Cardiac fibroblast (primary cell): ENCODE data around the gene CENPN.
A peak's percentile ranks its signal among the peaks of the same experiment; 100 is the strongest.

ENCODE experiments used
- DNase-seq, 2 donors: peaks; one replicate each; pipeline versions ENCODE4 v3.0.0 to v3.0.0-alpha.2; 2010; ENCODE audit warnings: low read depth in 2 of 2
- H3K4me3 ChIP-seq, 2 donors: replicated peaks in 1 of 2; 1 replicate in 1 of 2; 2 replicates in 1 of 2; pipeline ENCODE4 v1.5.1; 2011; ENCODE audit warnings: low read depth in 2 of 2, low read length in 2 of 2, mild to moderate bottlenecking in 2 of 2, moderate library complexity in 1 of 2
- TF ChIP-seq, protein P1 (sequence below): IDR thresholded peaks from one replicate; pipeline ENCODE4 v1.5.1; 2011; ENCODE audit warnings: low read depth, mild to moderate bottlenecking, low read length, inconsistent platforms

Gene CENPN, protein sequence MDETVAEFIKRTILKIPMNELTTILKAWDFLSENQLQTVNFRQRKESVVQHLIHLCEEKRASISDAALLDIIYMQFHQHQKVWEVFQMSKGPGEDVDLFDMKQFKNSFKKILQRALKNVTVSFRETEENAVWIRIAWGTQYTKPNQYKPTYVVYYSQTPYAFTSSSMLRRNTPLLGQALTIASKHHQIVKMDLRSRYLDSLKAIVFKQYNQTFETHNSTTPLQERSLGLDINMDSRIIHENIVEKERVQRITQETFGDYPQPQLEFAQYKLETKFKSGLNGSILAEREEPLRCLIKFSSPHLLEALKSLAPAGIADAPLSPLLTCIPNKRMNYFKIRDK

DNA sequence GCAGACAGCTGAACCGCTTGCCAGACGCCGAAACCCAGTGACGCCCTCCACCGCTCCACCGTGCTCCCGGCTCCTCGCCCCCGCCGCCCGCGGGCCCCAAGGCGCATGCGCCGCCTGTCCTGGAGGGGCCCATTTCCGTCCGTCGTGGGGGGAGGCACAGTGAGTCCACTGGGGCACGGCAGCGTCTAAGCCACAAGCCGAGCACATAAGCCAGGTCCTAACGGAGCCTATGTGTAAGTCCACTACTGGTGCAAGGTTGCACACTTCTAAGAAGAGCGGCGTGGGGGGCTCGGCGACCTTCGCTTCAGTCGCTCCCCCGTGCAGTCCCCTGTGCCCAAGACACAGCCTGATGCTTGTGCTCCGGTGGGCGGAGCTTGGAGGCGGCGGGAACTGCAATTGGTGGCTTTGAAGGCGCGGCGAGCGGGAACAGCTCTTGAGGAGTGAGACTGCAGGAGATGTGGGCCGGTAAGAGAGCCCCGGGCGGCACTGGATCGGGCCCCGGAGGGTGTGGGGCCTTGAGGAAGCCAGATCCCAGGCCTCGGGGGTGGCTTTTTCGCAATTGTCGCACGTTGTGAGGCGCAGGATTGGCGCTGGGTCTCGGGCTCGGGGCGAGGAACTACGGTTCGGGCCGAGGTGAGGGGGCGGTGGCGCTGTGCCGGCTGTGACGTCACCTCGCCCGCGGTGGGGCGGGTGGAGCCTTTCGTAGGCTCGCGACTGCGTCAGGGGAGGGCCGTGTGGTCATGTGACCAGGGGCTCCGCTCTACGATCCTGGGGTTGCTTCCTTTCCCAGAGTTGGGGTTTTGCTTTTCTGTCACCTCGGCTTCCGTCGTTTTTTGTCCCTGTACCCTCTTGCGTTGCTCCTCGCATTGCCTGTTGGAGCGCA is at the start of gene CENPN, which contains the start of gene CMC2:
Gene CENPN (plus strand): TSS at position 402 of the 883 bp plus-strand sequence. CDS start 4,726 bp downstream, outside the sequence.
Gene CMC2 (minus strand): TSS at position 73 of the 883 bp plus-strand sequence. CDS start 9,491 bp downstream, outside the sequence.
- TF ChIP-seq, protein P1, sequence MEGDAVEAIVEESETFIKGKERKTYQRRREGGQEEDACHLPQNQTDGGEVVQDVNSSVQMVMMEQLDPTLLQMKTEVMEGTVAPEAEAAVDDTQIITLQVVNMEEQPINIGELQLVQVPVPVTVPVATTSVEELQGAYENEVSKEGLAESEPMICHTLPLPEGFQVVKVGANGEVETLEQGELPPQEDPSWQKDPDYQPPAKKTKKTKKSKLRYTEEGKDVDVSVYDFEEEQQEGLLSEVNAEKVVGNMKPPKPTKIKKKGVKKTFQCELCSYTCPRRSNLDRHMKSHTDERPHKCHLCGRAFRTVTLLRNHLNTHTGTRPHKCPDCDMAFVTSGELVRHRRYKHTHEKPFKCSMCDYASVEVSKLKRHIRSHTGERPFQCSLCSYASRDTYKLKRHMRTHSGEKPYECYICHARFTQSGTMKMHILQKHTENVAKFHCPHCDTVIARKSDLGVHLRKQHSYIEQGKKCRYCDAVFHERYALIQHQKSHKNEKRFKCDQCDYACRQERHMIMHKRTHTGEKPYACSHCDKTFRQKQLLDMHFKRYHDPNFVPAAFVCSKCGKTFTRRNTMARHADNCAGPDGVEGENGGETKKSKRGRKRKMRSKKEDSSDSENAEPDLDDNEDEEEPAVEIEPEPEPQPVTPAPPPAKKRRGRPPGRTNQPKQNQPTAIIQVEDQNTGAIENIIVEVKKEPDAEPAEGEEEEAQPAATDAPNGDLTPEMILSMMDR: peak; percentile 21
- H3K4me3 ChIP-seq: peak within 1 kb of the TSS; percentile 91 to 98
- peak; percentile 100 for DNase-seq

DNA sequence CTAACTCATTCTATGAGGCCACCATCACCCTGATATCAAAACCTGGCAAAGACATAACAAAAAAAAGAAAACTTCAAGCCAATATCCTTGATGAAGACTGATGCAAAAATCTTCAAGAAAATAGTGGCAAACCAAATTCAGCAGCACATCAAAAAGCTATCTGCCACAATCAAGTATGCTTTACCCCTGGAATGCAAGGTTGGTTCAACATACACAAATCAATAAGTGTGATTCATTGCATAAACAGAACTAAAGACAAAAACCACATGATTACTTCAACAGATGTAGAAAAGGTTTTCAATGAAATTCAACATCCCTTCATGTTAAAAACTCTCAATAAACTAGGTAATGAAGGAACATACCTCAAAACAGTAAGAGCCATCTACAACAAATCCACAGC is 48.7 kb upstream of the CENPN start:
- TF ChIP-seq, protein P1: no peak
- no peak overlapping the region for H3K4me3 ChIP-seq
- DNase-seq: no peak

DNA sequence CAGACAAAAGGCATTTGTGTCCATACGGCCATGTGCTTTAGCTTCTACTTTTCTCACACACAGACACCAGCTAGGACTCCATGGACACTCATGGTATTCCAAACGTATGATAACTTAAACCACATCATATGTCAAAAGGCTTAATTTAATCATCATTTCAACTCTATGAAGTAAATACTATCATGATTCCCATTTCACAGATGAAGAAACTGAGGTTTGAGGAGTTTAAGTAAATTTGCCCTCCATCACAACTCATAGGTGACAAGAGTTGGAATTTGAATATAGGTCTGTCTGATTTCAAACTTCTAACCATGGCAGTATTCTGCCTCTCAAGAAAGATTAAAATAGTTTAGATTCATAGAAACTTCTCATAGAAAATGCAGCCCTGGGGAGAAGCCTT is 44.1 kb upstream of the CENPN start:
- TF ChIP-seq, protein P1: no peak
- H3K4me3 ChIP-seq: no peak overlapping the region

GRCh38 chr16:80964351-80964750 is 42.7 kb upstream of the CENPN start:
- H3K4me3 ChIP-seq: no peak overlapping the region
- TF ChIP-seq, protein P1: no peak
- no peak for DNase-seq

More for the DNA sequence above, 44.1 kb upstream of the CENPN start:
- no peak for DNase-seq

DNA sequence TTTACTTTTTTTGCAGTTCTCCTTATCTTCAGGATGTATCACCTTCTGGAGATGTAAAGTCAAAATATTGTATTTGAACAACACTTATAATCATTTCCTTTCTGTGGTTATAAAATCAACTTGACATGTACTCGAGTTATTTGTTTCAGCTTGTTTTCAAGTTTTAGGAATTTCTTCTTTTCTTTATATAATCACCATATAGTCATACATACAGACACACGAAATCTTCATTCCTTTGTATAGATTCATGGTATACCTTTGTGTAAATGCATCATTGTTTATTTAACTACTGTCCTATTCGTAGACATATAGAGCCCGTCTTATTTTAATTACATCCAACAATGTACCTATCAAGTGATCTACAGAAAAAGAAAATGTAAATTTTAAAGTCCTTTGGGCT is 40.4 kb upstream of the CENPN start:
- DNase-seq: no peak
- TF ChIP-seq, protein P1: no peak

DNA sequence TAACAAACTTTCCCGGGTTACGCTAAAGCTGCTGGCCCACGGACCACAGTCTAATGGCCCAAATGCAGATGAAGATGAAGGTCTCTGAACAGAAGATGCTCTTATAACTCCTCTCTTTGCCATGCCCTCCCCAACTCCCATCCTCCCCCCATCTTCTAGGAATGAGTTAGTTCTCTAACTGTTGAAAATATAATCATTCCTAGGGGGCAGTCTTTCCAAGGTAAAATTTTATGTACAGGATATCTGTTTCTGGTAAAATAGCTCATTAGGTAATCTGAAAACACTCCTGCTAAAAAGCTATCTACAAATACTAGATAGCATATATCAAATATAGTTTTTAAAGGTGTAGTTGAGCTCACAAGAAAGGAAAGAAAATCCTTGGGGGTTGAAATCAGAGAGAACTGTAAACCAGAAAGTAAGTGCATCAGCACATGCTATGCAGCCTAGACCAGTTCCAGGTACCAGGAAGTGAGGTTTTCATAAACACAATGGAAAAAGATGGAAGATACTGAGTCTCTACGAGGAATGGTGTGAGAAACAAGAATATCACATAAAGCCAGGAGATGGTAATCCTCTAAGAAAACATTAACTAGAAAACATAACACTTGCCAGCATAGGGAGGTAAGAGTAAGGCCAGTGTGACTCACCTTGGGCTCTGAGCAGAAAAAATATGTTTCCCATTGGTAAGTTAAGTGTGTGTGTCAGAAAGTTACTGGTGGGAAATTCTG is 38.5 kb upstream of the CENPN start:
- TF ChIP-seq, protein P1: no peak
- no peak overlapping the region for H3K4me3 ChIP-seq
- peak in 1 of 2 donors; percentile 71 for DNase-seq

More for the DNA sequence above, 40.4 kb upstream of the CENPN start:
- H3K4me3 ChIP-seq: no peak overlapping the region
